HG02759 (cell line): ENCODE data around the gene TBC1D22A.
"Not testable (repeated sequence)": the region's sequence is repeated elsewhere in the genome, so short reads cannot be mapped to it uniquely, and the experiment has no call there.

Experiments
- ATAC-seq: cut with Tn5 transposase; IDR thresholded peaks from one replicate; pipeline ENCODE4 v1.9.1; 2021; ENCODE audit warnings: mild to moderate bottlenecking, moderate library complexity; ENCODE audit not compliant: unreplicated experiment

Gene TBC1D22A

GRCh38 chr22:47038206-47038835, 275.9 kb downstream of the TBC1D22A start:
- ATAC-seq, result no peak

DNA sequence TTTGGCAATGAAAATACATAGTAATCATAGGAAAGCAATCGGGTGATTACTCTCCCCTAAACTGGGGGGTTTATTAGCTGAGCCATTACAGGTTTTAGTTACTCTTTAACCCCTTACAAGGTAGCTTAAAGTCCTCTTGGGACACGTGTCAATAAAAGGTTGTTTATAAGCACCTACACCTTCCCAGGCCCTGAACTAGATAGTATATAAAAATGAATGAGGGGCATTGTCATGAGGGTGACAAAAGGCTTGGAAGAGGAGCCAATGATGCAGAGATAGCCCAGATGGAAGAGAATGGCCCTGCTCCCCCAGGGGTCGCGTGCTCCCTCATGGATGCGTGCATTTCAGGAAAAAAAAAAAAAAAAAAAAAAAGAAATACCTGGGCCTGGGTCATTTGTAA, 276.9 kb downstream of the TBC1D22A start:
- ATAC-seq, result no peak

GRCh38 chr22:47040486-47041270, 278.2 kb downstream of the TBC1D22A start:
- no peak for ATAC-seq

DNA sequence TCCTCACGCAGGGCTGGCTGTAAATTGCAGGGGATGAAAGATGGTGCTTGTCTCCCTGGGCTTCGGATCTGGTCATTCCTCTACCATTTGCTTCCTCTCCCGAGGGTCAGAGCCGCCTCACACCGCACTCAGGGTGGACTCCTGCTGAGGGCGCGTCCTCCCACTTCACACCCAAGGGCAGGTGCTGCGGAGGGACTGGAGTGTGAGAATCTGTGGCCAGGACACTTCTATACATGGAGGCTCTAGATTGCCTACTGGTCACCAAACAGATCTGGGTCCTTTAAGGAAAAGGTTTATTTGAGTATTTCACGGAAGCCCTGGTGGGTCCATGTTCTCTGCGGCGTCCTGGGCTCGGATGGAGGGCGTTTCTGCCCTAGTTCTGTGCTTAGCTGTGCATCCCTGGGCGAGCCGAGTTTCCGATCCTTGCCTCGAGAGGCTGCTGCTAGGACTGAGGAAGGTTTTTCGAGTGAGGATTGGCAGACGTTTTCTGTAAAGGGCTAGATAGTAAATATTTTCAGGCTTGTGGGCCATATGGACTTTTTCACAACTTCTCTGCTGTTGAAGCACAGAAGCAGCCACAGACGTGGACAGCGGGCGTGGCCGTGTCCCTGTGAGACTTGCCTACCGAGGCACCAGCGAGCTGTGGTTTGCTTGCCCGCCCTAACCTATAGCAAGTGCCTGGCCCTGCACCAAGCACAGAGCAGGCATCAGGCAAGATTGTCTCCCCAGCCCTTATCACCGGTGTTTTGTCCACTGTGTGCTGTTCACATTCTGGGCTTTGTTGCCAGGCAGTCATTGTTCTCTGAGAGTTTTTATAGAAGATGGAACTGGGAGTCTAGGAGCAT, 279.0 kb downstream of the TBC1D22A start:
- no peak for ATAC-seq

GRCh38 chr22:47042116-47042825, 279.8 kb downstream of the TBC1D22A start:
- no peak for ATAC-seq

DNA sequence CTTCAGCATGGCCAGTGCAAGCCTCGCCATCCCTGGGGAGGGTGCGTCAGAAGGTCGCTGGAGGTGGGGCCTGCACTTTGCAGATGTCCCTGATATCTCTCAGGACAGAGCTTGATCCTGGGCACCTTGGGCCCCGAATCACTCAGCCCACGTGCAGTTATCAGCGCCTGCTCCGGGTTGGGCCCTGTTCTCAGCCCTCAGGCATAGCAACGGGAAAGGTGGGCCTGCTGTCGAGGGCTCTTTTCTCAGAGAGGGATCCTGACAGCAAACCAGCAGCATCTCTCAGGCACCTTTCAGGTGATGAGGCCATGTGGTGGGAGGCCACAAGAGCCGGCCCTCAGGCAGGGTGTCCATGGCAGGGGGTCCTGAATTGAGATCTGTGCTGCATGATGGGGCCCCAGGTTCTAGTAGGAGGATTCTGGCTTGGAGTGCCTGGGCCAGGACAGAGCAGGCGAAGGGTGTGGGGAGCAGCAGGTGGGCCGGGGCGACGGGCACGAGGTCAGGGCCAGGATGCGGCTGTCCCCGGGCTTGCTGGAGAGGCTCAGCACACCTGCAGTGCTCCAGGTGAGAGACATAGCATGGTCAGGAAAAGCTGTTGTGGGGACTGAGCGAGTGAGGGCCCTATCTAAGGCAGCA, 280.5 kb downstream of the TBC1D22A start:
- ATAC-seq, result no peak

DNA sequence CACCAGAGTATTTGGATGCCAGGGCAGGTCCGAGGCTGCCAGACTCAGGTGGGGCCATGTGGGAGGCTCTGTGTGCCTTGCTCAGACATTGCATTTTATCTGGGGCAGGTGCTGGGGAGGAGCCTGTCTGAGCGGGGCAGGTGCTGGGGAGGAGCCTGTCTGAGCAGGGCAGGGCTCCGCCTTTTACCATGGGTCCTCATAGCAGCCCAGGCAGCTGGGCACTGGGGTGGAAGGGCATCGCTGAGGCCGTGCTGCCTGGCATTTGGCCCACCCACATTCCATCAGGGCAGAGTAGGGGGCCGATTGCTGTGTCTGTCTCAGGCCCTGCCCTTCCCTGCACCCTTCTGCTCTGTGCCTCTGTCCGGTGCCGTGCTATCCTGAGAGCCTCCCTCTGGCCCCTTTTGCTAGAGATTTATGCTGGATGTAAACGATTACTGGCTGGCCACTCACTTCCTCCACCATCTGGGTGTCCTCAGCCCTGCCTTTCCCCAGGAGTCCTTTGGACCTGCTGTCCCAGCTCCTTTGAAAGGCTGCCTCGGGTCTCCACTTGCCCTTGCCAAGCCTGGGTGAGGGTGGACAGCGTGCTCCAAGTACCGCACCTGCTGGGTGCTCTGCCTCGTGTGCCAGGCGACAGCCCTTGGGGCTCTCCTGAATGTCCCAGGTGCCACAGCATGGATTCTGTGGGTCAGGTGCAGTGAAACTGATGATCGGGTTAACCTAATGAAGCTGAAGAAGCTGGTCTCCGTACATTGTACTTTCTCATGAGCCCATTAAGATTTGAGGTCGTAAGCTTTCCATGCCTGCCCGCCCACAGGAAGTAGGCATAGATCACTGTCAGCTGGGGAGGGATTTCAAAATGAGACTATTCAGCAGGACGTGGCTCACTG, 281.6 kb downstream of the TBC1D22A start:
- ATAC-seq, result no peak

DNA sequence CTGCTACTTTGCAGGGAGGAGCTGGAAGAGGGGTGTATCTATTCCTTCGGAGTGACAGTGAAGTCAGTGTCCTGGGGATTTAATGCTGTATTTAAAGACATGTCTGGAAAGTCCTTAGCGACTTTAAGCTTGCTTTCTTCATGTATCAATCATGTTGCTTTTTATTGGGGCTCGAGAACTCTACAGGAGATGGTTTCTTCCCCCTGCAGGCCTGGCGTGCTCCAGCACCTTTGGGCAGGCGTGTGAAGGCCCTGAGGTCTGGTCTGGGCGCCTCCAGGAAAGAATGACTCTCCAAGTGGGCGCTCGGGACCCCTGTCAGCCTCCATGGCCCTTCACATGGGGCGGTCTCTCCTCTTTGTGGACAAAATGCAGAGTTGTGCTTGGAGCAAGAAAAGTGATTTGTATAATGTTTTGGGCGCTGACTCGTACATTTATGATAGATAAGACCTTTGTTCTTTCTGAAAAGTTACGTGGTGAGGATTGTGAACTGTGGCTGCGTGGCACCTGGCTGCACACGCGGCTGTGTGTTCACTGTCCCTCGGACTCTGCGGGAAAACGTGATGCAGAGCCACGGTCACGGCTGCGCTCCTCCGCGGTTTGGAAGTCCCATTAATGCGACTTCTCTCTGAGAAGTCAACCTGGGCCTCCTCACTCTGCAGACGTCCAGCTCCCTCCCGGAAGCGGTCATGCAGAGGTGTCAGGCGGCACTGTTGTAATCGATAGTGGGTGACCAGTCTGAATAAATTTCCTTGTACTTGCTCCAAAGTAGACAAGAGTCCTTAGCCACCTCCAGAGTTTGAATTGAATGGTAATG, 282.5 kb downstream of the TBC1D22A start:
- ATAC-seq, result no peak

DNA sequence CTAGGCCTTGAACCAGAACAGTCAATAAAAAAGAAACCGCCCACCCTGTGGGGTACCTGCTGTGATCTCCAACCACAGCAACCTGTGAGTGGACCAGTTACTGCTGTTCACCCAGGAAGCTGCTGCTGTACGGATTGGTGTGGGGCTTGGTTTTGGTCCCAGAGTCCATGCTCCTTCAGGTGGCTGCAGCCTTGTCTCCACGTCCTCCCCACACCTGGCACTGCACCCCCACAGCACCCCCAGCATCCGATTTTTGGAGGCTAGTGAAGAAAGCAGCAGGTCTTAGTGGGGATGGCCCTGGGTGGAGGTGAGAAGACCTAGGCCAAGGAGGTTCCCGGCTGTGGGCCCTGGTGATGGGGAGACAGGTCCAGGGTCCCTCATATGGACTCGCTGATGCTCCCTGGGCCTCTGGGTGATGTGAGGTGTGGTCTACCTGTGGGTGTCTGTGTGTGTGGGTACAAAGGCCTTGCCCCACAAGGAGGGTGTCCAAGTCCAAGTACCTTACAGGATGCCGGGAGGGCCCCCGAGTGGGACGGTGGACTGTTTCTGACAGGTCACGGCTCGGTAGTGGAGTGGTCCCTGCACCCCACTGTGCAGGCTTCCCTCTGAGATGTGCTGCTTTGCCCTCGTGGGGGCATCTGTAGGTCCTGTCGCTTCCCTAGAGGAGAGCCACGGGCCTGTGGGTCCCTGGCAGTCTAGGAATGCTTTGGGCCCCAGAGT, 283.4 kb downstream of the TBC1D22A start:
- no peak for ATAC-seq

- ATAC-seq, result no peak
Observed at GRCh38 chr22:47046411-47047065, 284.1 kb downstream of the TBC1D22A start.

GRCh38 chr22:47047321-47048122, 285.1 kb downstream of the TBC1D22A start:
- no peak for ATAC-seq

- ATAC-seq, result no peak
Observed at GRCh38 chr22:47048123-47049077, 285.9 kb downstream of the TBC1D22A start.

DNA sequence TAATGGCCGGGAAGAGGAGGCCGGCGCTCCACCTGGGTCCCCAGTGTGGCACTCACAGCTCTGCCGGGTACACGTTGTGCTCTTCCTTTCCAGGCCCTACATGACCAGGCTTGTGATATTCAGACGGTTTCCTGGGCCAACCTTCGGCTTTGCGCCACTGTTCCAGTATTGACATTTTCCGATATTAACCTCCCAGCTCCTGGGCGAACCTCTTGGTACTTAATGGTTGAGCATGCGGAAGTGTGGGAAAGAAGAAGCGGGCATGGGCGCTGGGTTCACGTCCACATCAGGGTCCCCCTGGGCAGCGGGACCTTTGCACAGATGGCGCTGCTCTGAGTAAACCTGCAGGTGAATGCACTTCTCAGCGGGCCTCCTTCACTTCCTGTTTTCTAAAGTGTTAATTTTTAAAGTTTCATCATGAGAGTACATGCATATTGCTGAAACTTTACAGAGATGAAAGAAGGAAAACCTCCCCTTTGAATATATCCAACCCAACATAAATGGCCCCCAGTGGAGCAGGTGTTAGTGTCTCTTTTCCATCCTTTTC, 286.7 kb downstream of the TBC1D22A start:
- no peak for ATAC-seq

DNA sequence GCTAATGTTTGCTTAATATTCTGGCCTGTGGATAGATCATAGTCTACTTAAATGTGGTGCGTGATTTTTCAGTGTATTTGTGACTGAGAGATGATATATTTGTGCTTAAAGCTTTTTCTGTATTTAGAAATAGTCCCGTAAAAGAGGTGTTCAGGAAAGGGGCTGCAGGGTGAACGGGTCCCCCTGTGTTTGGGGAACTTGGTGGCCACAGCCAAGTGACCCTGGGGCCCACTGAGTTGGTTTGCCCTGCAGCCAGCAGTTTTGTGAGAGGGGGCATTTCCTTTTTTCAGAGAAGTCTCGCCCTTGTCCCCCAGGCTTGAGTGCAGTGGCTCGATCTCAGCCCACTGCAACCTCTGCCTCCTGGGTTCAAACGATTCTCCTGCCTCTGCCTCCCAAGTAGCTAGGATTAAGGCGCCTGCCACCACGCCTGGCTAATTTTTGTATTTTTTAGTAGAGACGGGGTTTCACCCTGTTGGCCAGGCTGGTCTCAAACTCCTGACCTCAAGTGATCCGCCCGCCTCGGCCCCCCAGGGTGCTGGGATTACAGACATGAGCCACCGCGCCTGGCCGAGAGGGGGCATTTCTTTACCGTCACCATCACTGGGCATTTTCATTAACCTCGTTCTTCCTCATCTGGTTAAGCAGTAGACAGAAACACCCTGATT, 287.4 kb downstream of the TBC1D22A start:
- not testable (repeated sequence) for ATAC-seq
